Activated effector memory CD4-positive, alpha-beta T cell treated with anti-CD3 and anti-CD28 coated beads, Interleukin-2, amount 50 U/mL, for 16 hours (primary cell): Measurements from ENCODE around the gene TVP23B.
"Not testable (repeated sequence)": the region's sequence is repeated elsewhere in the genome, so short reads cannot be mapped to it uniquely, and the experiment has no call there.

Experiments used
- DNase-seq: peaks from one replicate; pipeline ENCODE4 v3.0.0-alpha.2; 2020

Gene TVP23B

DNA sequence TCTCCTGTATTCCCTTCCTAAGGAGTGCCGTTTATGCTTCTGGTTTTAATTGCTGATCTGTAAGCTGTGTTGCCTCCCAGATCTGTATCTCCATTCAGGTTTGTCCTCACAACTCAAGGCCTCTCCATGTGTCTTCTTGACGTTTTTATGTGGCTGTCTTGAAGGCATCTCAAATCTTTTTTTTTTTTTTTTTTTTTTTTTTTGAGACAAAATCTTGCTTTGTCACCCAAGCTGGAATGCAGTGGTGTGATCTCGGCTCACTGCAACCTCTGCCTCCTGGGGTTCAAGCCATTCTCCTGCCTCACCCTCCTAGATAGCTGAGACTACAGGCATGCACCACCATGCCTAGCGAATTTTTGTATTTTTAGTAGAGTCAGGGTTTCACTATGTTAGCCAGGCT lies 13.9 kb downstream of the TVP23B start:
- DNase-seq = not testable (repeated sequence)

DNA sequence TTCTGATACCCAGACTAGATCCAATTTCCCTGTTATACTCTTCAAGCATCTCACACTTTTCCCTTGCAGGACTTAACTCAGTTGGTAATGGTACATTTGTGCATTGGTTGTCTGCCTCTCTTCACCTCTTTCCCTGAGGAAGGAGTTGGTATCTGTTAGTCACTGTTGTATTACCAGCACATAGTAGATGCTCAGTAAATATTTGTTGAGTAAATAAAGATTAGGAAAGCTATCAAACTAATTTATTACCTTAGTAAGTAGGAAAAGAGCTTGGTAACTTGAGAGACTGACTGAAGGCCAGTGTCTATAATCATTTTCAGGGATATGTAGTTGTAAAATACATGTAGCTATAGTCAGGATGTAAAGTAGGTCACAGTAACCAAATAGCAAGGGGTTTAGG lies 15.9 kb downstream of the TVP23B start:
- DNase-seq = not testable (repeated sequence)

DNA sequence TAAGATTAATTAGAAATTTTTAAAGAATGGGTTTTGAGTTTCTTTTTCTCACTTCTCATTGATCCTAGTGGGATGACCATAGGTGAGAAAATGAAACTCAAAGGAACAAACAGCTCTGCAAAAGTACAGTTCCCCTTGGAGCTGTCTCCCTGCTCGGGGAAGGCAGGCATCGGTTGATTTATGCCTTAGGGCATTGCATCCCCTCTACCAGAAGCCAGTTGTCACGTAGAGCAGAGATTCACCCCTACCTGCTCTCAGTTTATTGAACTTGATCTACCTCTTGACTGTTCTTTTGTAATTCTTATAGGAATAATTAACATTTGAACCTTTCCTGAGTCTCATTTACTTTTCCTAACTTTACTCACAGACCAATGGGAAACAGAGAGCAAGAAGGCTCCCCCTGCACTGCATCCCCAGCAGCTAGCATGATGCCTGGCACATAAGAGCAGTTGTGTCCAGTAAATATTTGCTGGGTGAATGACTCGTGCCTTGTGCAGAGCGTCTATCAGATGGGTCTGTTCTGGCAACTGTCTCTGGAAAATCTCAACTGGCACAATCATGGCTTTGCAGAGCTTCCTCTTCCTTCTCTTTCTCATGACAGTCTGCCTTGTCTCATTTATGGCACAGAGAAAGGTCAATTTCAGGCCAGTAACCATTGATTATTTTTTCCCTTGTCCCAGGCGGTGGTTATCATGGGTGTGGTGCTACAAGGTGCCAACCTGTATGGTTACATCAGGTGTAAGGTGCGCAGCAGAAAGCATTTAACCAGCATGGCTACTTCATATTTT lies 22.7 kb downstream of the TVP23B start:
- not testable (repeated sequence) for DNase-seq

DNA sequence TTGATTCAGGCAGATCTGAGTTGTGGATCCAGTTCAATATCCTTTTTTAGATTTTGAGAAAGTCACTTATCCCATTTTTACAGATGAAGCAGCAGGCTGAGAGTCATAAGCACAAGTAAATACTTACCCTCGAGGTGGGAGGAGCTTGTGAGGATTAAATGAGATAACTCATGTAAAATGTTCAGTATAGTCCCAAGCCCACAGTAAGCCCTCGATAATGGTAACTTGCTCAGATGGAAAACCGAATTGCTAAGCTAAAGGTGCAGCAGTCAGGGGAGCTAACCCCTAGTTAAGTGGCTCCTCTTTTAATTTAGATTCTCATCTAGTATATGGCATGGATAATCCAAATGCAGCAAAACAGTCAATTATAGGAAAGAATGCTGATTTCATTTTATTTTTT lies 34.9 kb downstream of the TVP23B start:
- not testable (repeated sequence) for DNase-seq

DNA sequence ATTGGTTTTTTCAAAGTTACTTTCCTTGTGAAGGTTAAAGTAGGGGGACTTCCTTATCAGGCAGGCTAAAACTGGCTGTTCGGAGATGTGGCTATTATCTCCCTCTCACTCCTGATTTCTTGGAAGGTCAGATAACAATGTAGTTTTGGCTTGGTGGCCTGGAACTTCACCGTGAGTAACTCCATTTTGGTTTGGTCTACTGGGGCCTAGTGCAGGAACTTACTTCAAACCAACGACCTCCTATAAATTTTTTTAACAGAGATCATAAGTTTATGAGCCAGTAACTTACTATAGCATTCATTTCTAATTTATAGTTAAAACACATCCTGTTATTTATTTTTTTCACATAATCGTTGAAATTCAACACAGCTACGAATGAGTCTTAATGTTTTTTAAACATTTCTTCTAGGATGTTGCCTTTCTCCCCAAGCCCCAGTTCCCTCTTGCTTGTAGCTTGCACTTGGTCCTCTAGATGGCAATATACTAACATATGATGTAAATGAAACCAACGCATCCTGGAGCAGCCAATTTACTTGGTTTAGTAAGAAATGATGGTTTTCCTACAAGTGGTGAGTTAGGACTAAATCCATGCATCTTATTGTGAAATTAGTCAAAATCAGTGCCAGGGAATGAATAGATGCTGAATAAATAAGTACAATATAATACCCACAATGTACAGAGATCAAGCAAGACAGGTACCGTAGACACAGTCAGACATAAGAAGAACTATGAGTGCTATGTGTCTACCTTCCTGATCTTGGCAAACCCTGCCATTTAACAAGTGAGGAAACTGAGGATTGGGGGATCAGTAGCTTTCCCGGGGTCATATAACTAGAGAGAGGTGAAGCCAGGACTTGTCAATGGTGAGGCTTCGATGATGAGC lies 35.7 kb downstream of the TVP23B start:
- peak; percentile 60 for DNase-seq

DNA sequence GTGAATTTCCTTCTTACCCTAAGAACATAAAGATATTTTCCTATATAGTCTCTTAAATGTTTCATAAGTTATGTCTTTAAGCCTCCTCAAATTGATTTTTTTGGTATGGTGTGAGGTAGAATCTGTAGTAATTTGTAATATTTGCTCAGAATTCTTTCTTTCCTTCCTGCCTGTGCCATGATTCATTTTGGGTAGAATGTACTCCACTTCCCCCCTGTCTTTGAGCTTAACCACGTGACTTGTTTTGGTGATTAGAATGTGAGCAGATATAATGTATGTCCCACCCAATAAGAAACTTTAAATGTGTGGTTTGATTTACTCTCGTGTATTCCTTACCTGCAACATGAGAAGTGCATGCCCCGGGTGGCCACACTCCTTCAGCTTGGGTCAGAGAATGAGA lies 40.4 kb downstream of the TVP23B start:
- DNase-seq = not testable (repeated sequence)

DNA sequence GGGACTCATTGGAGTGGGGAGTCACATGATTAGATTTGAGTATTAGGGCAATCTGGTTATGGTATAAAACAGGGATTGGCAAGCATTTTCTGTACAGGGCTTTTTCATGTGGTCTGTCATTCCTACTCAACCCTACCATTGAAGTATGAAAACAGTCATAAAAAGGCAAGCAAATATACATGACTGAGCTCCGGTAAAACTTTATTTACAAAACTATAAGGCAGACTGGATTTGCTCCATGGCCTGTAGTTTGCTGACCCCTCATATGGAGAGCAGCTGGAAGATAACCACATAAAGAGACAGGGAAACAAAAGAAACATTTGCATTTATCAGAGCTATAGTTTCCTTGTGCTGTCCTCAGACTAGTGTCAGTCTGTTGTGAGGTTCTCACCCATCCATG lies 46.6 kb downstream of the TVP23B start:
- not testable (repeated sequence) for DNase-seq

DNA sequence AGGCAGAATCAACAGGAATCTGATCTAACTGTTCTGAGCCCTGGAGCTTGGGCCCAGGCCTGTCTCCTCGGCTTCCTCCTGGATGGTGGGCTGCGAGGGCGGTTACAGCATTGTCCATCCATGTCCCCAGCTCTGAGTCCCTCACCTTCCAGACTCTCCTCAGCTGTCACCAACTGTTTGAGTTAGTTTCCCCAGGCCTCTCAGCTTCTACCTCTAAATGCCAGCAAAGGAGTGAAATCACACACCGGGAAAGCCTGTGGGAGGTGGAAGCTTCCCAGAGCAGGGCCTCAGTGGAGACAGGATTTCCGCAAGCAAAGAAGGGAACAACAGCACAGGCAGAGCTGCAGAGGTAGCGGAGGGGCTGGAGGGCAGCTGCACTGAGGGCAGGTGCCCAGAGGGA lies 67.5 kb downstream of the TVP23B start:
- DNase-seq = no peak

DNA sequence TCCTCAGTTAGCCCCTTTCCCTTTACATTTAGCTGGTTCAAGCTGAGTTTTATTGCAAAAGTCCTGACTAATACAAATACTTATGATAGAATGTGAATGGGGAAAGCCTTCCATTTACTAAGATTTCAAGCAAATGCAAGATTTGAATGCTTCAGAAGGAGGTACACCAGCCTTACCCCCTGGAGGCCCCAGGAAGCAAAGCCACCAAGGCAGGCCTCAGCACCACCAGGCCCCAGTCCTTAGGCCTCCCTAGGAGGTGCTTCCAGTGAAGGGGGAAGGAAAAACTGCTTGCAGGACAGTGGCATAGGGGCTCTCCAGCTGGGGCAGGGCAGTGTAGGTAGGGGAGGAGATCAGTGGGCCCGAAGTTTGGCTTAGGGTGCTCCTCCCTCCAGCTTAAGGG lies 69.7 kb downstream of the TVP23B start:
- no peak for DNase-seq

DNA sequence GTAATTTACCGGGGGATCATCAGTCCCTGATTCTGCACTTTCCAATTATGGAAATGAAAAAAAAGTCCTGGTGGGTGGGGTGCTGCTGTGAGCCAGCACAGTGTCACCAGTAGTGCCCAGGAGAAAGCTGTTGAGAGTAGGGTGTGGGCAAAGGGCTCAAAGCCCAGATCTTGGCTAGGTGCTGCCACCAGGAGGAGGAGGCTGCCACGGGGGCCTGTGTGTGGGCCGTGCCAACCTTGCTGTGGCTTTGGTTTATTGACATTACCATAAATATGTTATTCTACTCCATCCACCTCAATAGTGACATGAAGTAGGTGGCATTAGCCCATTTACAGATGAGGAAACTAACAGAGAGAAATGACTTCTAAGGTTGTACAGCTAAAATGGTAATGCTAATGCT lies 70.2 kb downstream of the TVP23B start:
- no peak for DNase-seq

DNA sequence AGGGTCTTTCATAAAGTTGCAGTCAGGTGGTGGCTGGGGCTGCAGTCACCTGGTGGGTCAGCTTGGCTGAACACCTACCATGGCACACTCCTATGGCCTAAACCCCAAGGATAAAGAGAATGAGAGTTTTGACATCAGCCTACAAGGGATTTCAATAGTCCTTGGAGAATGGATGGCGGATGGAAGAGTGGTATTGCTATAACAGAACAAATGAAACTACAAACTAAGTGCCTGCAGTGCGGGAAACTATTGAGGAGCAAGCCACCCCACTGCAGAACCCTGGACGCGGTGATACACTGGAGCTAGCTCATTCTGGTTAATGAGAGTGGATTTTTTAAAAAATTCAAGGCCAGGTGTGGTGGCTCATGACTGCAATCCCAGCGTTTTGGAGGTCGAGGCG lies 74.0 kb downstream of the TVP23B start:
- no peak for DNase-seq

DNA sequence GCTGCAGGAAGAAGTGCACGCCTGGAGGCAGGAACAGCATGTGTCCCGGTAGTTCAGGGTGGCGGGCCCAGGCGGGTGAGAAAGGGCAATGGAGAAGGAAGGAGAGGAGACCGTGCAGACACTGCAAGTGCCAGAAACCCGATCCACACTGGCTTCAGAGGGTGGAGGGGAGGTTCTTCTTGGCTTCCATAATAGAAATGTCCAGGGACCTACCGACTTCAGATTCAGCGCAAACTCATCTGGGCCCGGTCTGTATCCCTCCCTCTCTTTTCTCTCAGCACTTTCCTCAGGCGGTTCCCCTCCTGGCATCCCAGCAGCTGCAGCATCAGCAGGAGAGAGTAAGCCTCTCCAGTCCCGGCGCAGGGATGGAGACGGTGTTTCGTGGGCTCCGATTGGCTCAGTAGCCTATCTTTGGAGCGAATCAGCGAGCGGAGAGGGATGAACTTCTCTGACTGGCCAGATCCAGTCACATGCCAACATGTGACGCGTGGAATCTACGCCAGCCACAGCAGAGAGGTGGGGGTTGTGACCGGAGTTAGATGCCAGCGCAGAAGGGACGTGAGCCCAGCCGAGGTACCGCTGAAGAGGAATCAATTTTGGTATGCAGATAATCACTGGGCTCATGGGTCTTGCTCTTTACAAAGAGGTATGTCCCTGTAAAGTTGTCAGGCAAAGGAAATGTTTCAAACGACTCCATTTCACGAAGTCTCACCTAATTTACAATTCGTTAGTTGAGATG lies 75.0 kb downstream of the TVP23B start:
- DNase-seq = peak; percentile 95
